CD4-positive, alpha-beta T cell treated with Interleukin-15 for 1 hour (primary cell): ENCODE results near the gene KLHL40.
"Not testable (repeated sequence)": the region's sequence is repeated elsewhere in the genome, so short reads cannot be mapped to it uniquely, and the experiment has no call there.

Source experiments
- DNase-seq: peaks from one replicate; pipeline ENCODE4 v3.0.0-alpha.2; 2020

Gene KLHL40

DNA sequence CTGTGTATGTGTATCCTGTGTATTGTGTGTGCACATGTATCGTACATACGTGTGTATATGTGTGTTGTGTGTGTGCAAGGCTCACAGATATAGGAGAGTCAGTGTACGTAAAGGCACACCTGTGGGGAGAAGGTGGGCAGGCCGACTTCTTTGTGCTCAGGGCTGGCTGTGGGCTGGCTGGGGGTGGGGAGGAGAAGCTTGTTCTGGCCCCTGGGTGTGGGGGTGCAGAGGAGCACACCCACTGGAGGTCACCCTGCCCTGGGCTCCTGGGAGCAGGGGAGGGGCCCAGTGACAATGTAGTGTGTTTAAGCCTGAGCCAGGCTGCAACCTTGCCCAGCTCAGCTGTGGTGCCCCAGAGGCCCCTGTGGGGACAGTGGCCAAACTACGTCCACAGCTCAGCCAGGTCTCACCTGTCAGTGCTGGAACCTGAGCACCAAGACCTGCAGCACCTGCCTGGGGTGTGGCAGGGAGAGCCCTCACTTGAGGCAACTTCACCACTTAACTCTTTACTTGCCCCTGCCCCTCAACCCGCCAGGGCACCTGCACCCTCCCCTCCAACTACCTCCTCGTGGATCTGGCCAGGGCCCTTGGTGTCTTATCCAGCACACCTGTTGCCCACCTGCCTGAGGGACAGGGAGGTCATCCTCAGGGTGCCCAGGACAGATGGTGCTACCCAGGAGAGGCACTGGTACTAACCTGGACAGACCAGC lies 19.9 kb downstream of the KLHL40 start:
- DNase-seq, result no peak

DNA sequence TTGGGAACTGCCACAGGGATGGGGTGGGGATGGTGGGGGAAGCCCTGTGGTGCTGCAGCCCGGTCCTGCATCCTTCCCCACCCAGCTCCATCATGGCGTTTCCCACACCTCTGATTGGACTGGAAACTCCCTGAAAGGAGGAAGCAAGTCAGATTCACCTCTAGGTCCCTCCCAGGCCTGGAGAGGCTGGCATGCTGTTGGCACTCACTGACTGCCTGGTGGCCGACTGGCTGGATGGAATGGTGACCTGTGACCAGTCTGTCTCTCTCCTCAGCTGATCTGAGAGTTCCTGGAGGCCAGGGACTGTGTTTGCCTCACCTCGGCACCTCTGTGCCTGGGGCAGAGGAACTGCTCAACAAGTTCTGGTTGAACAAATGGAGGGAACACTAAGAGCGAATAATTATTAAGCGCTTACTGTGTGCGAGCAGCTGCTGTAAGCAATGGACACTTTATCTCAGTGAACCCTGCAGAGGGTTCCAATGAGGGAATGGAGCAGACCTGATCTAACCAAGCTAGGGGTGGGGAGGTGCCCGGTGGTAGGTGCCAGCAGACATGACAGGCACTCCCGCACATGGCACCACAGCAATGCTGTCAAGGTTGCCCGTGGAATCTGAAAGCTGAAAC lies 20.7 kb downstream of the KLHL40 start:
- DNase-seq, result peak; percentile 5

GRCh38 chr3:42706721-42707619 lies 21.6 kb downstream of the KLHL40 start:
- DNase-seq, result peak; percentile 3

- DNase-seq, result peak; percentile 6
Measured at GRCh38 chr3:42707620-42708355, 22.5 kb downstream of the KLHL40 start.

- peak; percentile 5 for DNase-seq
Measured at GRCh38 chr3:42708611-42709151, 23.3 kb downstream of the KLHL40 start.

GRCh38 chr3:42709621-42710020 lies 24.3 kb downstream of the KLHL40 start:
- peak; percentile 4 for DNase-seq

DNA sequence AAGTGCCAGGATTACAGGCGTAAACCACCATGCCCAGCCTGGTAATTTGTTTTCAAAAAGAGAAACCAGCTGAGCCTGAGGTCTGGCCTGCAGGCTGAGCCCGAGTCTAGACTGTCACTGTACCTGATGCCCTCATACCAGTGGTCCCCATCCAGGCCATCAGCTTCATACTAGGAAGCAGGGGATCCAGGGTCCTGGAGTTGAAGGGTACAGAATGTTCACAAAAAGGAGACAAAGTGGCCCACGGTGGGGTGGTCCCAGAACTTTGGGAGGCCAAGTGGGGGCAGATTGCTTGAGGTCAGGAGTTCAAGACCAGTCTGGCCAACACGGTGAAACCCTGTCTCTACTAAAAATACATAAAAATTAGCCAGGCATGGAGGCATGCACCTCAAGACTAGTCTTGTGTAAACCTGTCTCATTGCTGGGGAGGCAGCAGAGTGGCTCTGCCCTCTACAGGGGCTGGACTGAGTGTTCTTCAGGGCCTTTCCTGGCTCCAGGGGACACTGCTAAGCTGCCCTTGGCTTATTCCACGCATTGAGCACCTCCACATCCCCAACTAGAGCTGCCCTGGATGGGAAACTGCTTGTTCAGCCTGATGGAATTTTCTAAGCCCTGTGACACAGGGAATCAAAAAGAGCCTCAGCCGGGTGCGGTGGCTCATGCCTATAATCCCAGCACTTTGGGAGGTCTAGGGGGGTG lies 25.1 kb downstream of the KLHL40 start:
- DNase-seq, result peak; percentile 4

DNA sequence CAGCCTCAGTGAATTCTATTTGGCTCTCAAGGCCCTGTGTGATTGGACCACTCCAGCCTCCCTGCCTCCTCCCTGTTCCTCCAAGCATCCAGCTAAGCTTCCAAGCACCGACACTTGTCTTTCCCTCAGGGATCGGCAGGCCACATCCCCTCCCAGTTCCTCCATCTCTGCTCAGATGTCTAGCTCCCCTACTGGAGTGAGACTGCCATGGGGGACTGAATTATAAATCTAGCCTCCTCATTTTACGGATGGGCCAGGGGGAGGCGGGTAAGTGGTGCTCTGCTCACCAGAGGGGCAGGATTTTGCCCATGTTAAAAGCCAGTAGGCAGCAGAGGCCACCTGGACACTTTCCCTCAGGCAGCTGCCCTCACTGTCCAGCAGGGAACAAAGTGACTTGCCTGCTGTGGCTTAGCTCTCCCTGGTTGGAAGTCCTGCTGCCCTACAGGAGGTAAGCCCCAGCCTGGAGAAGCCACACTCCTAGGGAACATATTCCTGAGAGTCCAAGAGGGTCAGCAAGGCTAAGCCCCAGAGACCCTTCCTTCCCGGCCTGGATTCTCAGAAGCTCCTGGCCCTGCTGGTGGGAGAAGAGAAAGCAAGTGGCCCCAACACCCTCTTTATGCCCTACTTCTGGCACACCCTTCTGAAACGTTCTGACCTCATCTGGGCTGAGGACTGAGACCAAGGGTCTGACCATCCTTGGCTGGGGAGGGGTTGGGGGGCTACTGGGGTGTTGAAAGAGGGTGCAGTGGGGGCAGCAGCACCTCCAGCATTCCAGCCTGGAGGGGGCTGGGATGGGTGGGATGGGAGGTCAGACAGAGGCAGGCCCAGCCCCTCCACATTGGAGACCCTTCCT lies 26.4 kb downstream of the KLHL40 start:
- no peak for DNase-seq

DNA sequence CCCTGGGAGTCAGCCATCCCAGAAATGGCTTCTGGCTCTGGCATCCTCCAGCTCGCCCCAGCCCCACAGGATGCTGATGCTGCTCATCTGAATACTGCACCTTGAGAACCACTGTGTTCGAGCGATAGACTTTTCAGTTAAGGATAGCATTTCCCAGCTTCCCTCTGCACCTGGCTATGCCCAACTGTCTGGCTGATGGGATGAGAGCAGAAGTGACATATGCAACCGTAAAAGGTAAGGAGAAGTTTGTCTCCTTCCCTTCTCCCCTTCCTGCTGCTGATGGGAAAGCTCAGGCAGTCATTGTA lies 27.0 kb downstream of the KLHL40 start:
- DNase-seq, result peak; percentile 7

DNA sequence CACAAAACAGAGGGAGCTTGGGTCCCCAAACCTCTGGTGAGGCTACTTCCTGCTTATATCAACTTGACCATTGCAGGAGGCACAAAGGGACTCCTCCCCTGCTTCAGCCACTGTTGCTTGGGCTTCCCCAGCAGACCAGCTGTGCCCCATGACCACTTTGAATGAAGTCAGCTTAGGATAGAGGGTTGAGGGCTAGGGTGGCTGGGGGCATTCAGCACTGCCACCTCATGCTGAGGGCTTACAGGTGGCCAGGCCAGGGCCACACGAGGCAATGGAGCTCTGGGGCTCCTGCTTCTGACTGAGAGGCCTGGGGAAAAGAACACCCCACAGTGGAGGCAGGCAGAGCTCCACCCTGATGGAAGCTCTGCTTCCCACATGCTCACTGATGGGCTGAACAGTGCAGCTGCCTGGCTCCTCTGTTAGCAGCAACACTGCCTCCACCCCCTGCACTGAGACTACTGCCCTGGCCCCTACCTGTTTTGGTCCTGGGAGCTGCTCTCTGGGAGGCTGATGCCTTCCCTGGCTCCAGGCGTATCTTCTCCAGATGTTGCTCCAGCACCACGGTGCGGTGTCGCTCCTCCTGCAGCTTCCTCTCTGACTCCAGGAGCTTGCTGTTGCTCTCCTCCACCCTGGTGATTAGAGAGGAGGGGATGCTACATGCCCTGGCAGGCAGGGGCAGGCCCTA lies 27.5 kb downstream of the KLHL40 start:
- DNase-seq, result peak; percentile 1

DNA sequence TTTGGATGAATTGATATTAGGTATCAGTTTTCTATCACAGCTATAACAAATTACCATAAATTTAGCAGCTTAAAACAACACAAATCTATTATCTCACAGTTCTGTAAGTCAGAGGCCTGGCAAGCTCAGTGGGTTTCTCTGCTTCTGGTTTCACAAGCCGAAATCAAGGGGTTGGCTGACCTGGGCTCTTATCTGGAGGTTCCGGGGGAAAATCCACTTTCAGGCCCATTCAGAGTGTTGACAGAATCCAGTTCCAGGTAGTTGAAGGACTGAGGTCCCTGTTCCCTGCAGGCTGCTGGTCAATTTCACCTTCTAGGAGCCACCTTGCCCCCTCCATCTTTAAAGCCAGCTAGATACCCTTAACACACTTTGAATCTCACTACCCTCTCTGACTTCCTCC lies 28.4 kb downstream of the KLHL40 start:
- no peak for DNase-seq

GRCh38 chr3:42714171-42714852 lies 29.0 kb downstream of the KLHL40 start:
- DNase-seq, result no peak

DNA sequence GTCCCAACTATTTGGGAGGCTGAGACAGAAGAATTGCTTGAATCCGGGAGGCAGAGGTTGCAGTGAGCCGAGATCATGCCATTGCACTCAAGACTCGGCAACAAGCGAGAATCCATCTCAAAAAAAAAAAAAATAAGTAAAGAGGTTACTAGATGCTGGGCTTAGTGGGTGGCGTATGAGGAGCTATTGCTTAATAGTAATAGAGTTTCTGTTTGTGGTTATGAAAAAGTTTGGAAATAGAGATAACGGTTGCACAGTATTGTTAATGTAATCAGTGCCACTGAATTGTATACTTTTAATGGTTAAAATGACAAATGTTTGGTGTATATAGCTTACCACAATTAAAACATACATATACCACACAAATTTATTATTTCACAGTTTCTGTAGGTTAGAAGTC lies 32.0 kb downstream of the KLHL40 start:
- DNase-seq, result no peak

GRCh38 chr3:42718338-42718737 lies 33.0 kb downstream of the KLHL40 start:
- DNase-seq, result no peak

DNA sequence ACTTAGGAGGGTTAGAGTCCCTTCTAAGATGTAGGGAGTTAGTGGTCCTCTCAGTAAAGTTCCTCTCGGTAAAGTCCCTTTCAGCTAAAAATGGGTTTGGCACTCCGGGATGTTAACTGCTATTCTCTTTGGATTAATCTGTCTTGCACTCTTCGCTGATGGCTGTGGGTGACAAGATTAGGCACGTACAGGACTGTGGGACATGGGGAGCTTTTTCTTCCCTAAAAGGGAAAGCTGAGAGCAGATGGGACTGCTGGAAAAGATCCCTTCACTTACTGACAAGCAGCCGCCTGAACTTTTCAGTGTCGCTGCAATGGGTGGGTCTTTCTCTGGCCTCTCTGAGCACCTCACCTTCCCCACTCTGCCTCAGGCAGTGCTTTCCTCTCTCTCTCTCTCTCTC lies 33.7 kb downstream of the KLHL40 start:
- no peak for DNase-seq

- no peak for DNase-seq
Measured at GRCh38 chr3:42720126-42720525, 34.8 kb downstream of the KLHL40 start.

DNA sequence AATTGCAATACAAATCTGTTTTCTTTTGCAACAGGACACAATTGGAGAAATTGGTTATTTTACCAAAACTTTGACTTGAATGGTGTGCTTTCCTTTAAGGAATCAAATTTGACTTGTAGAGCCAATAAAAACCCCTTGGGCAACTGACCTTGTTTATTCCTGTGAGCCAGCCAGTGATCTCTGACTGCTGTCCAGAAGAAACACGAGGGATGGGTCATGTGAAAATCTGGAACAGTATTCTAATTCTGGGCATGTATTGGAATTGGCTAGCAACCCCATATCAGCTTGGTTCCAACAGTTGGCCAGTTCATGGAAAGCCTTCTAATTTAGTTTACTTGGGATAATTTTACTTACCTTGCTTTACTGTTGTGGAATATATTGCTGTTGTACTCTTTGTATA lies 36.4 kb downstream of the KLHL40 start:
- no peak for DNase-seq

GRCh38 chr3:42722442-42722841 lies 37.1 kb downstream of the KLHL40 start:
- not testable (repeated sequence) for DNase-seq

DNA sequence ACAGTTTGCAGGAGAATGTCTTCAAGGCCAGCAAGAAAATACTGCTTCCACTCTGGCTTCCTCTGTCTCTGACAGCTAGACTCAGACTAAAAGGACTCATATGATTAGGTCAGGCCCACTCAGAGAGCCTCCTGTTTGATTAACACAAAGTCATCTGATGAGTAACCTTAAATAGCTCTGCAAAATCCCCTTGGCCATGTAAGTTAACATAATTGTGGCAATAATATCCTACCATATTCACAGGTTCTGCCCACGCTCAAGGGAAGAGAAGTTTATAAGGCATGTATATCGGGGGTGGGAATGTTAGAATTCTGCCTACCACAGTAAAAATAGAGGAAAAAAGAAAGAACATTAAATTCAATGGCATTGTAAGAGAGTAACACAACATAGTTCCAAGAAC lies 37.9 kb downstream of the KLHL40 start:
- no peak for DNase-seq

DNA sequence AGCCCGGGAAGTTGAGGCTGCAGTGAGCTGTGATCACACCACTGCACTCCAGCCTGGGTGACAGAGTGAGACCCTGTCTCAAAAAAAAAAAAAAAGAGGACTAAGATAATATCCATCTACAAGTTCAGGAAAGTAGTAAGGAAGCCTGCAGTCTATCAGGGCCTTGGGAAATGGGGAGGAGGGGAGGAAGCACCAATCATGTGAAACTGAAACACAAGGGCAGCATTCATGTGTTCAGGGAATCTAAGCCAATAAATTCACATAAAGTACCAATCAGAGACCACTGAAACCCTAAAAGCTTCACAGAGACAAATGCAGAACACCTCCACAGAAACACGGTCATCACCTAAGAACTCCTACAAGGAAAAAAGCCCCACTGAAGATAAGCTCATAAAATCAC lies 40.1 kb downstream of the KLHL40 start:
- no peak for DNase-seq
